ENCODE measurements around the gene RFC3. TPM values are rescaled to one million over a fixed set of nuclear protein-coding genes. Genes with fewer than 3 reads are reported as not detected.

The RFC3 gene
- polyA plus RNA-seq, 2 of the 4 experiments (the other 2 are of a cell fraction) = 45.3 to 54.5 TPM

GRCh38 chr13:33817513-33817900 is 442 bp upstream of the RFC3 start:
- no peak for ATAC-seq
- no peak for FAIRE-seq
- Histone ChIP-seq H3K4me3 (peak overlapping the region; percentile 62), H3K27ac (peak overlapping the region; percentile 89 to 95), H3K4me2 (peak overlapping the region; percentile 93), H3K4me1 (peaks cover 8% of the 10 kb centered on the region; the same call in 1 of the 3 replicates), H3K9me3 (no peaks in the 10 kb centered on the region)
- WGBS (ENCODE audit: missing lambda C conversion rate) = 2% methylated on average over 5 of the region's 5 CpGs
- ChIA-PET CTCF (interaction anchor here (1.6 kb wide), 1 partner anchor 17 kb away, joined by 4 read pairs; no protein-coding TSS in a partner anchor), POLR2A (interaction anchor here (1.7 kb wide), 1 partner anchor 339 kb away, joined by 8 read pairs; no protein-coding TSS in a partner anchor)
- TF ChIP-seq ELK1 (IDR thresholded peaks at IDR 0.05; ENCODE audit: low read depth, low read length) (no peak), HOXA7 (CRISPR knock-in tag; IDR thresholded peaks at IDR 0.05) (no peak), HOXB5 (CRISPR knock-in tag; IDR thresholded peaks at IDR 0.05) (no peak), KDM1A (IDR thresholded peaks at IDR 0.05; ENCODE audit: low read depth) (no peak), EHMT2 (IDR thresholded peaks at IDR 0.05; ENCODE audit: low read depth) (no peak), BCL3 (IDR thresholded peaks at IDR 0.05) (no peak), HDAC2 (IDR thresholded peaks at IDR 0.05) (no peak), PHF8 (IDR thresholded peaks at IDR 0.05; ENCODE audit: borderline replicate concordance, low read depth) (no peak), MYC (IDR thresholded peaks at IDR 0.05; ENCODE audit: borderline replicate concordance, low read length) (no peak), RAD21 (conservative IDR thresholded peaks at IDR 0.05 in 1 of 2, IDR thresholded peaks at IDR 0.05 in 1 of 2) (no peak)
- no peak for DNase-seq (ENCODE audit: low read depth in 1 of 2, low spot score in 1 of 2)

GRCh38 chr13:33825083-33825482 is 7.1 kb downstream of the RFC3 start:
- ATAC-seq = no peak
- 97% methylated on average over 4 of the region's 4 CpGs for WGBS (ENCODE audit: missing lambda C conversion rate)
- POLR2A ChIA-PET = no interaction called here

GRCh38 chr13:33827139-33827538 is 9.2 kb downstream of the RFC3 start:
- TF ChIP-seq FOXS1 (CRISPR knock-in tag; IDR thresholded peaks at IDR 0.05) = no peak
- TF ChIP-seq MAFK (IDR thresholded peaks at IDR 0.05; ENCODE audit: partially characterized antibody) = peak; percentile 15
- no peak overlapping the region for H3K4me3 ChIP-seq
- 0 out of 6 replicates have a peak overlapping the region, but pooled peaks of 1 of the 2 experiments have one; percentile 43 for H3K27ac ChIP-seq
- no peaks in the 10 kb centered on the region for H3K9me3 ChIP-seq
- no peak overlapping the region for H3K4me2 ChIP-seq
- ChIA-PET POLR2A (no interaction called here), CTCF (interaction anchor here (1.5 kb wide), 1 partner anchor 28 kb away, joined by 3 read pairs; no protein-coding TSS in a partner anchor)
- WGBS (ENCODE audit: missing lambda C conversion rate) = 96% methylated on average over 2 of the region's 2 CpGs
- DNase-seq (ENCODE audit: low read depth in 1 of 2, low spot score in 1 of 2) = no peak
- peaks cover 7% of the 10 kb centered on the region; the same call in 1 of the 3 replicates for H3K4me1 ChIP-seq
- no peak for FAIRE-seq
- ATAC-seq = no peak

More at GRCh38 chr13:33825083-33825482, 7.1 kb downstream of the RFC3 start:
- Histone ChIP-seq H3K4me3 (no peak overlapping the region), H3K4me2 (no peak overlapping the region), H3K4me1 (peaks cover 7% of the 10 kb centered on the region; the same call in 1 of the 3 replicates), H3K27ac (no peak overlapping the region), H3K9me3 (no peaks in the 10 kb centered on the region)
- no peak for TF ChIP-seq RCOR1 (IDR thresholded peaks at IDR 0.05; ENCODE audit: low read depth, low read length)
- peak; percentile 22 for TF ChIP-seq MAFK (IDR thresholded peaks at IDR 0.05; ENCODE audit: partially characterized antibody)
- no peak for DNase-seq (ENCODE audit: low read depth in 1 of 2, low spot score in 1 of 2)
- CTCF ChIA-PET = no interaction called here
- no peak for FAIRE-seq

- POLR2A ChIA-PET = no interaction called here
- CTCF ChIA-PET = interaction anchor here (0.7 to 1.5 kb wide), 2 partner anchors 21 to 29 kb away, joined by 3 read pairs; no protein-coding TSS in a partner anchor
- TF ChIP-seq TFCP2L1 (CRISPR knock-in tag; IDR thresholded peaks at IDR 0.05) (no peak), KDM5A (IDR thresholded peaks at IDR 0.05) (no peak), REST (IDR thresholded peaks at IDR 0.05) (no peak), ELK1 (IDR thresholded peaks at IDR 0.05; ENCODE audit: low read depth, low read length) (no peak), HOXA7 (CRISPR knock-in tag; IDR thresholded peaks at IDR 0.05) (no peak), RAD21 (conservative IDR thresholded peaks at IDR 0.05 in 1 of 2, IDR thresholded peaks at IDR 0.05 in 1 of 2) (no peak), RARB (CRISPR knock-in tag; IDR thresholded peaks at IDR 0.05) (no peak), KDM1A (IDR thresholded peaks at IDR 0.05; ENCODE audit: low read depth) (no peak), HOXB5 (CRISPR knock-in tag; IDR thresholded peaks at IDR 0.05) (no peak), ATOH8 (CRISPR knock-in tag; IDR thresholded peaks at IDR 0.05; ENCODE audit: low read depth) (no peak), SMC3 (IDR thresholded peaks at IDR 0.05) (no peak)
Observed at GRCh38 chr13:33828431-33829129, 10.6 kb downstream of the RFC3 start.

More at GRCh38 chr13:33828431-33829129, 10.6 kb downstream of the RFC3 start:
- WGBS (ENCODE audit: missing lambda C conversion rate) = 78% methylated on average over 6 of the region's 7 CpGs
- Histone ChIP-seq H3K9me3 (no peaks in the 10 kb centered on the region), H3K4me2 (no peak overlapping the region), H3K4me1 (peaks cover 7% of the 10 kb centered on the region; the same call in 1 of the 3 replicates), H3K27ac (no peak overlapping the region), H3K4me3 (no peak overlapping the region)
- DNase-seq (ENCODE audit: low read depth in 1 of 2, low spot score in 1 of 2) (no peak), FAIRE-seq (no peak), ATAC-seq (no peak)
